ENCODE data around the gene DAB1.

The DAB1 gene

GRCh38 chr1:57450981-57451380 is 27.1 kb upstream of the DAB1 start:
- H3K4me3 ChIP-seq: no peak overlapping the region
- no peak overlapping the region for H3K27ac ChIP-seq

GRCh38 chr1:57447551-57447950 is 23.7 kb upstream of the DAB1 start:
- TF ChIP-seq Cebpa-rat (IDR thresholded peaks at IDR 0.05): no peak
- Histone ChIP-seq H3K9ac (no peak overlapping the region), H4K20me1 (no peaks in the 10 kb centered on the region)

More at GRCh38 chr1:57450981-57451380, 27.1 kb upstream of the DAB1 start:
- Histone ChIP-seq H3K36me3 (no peaks in the 10 kb centered on the region), H3K4me1 (no peaks in the 10 kb centered on the region), H3K9me3 (no peaks in the 10 kb centered on the region), H3K27me3 (no peaks in the 10 kb centered on the region), H3K4me2 (no peak overlapping the region), H3K9ac (no peak overlapping the region), H4K20me1 (no peaks in the 10 kb centered on the region)
- no peak for TF ChIP-seq Cebpa-rat (IDR thresholded peaks at IDR 0.05)

GRCh38 chr1:57443004-57443403 is 19.1 kb upstream of the DAB1 start:
- H3K9me3 ChIP-seq: no peaks in the 10 kb centered on the region
- no peaks in the 10 kb centered on the region for H3K4me1 ChIP-seq
- H3K4me3 ChIP-seq: no peak overlapping the region
- no peak overlapping the region for H3K4me2 ChIP-seq
- no peak overlapping the region for H3K27ac ChIP-seq
- no peaks in the 10 kb centered on the region for H3K36me3 ChIP-seq
- H3K9ac ChIP-seq: no peak overlapping the region
- H3K27me3 ChIP-seq: no peaks in the 10 kb centered on the region
- no peaks in the 10 kb centered on the region for H4K20me1 ChIP-seq
- no peak for TF ChIP-seq Cebpa-rat (IDR thresholded peaks at IDR 0.05)

More at GRCh38 chr1:57447551-57447950, 23.7 kb upstream of the DAB1 start:
- Histone ChIP-seq H3K9me3 (no peaks in the 10 kb centered on the region), H3K36me3 (no peaks in the 10 kb centered on the region), H3K27me3 (no peaks in the 10 kb centered on the region), H3K4me3 (no peak overlapping the region), H3K4me1 (no peaks in the 10 kb centered on the region), H3K4me2 (no peak overlapping the region), H3K27ac (no peak overlapping the region)

GRCh38 chr1:57440096-57440495 is 16.2 kb upstream of the DAB1 start:
- Histone ChIP-seq H3K9me3 (no peaks in the 10 kb centered on the region), H3K36me3 (no peaks in the 10 kb centered on the region), H3K27ac (no peak overlapping the region), H3K27me3 (no peaks in the 10 kb centered on the region), H3K4me3 (no peak overlapping the region), H3K4me2 (no peak overlapping the region), H4K20me1 (no peaks in the 10 kb centered on the region), H3K4me1 (no peaks in the 10 kb centered on the region), H3K9ac (no peak overlapping the region)
- TF ChIP-seq Cebpa-rat (IDR thresholded peaks at IDR 0.05): no peak

- Histone ChIP-seq H3K4me2 (no peak overlapping the region), H4K20me1 (no peaks in the 10 kb centered on the region), H3K27ac (no peak overlapping the region), H3K9me3 (no peaks in the 10 kb centered on the region), H3K27me3 (no peaks in the 10 kb centered on the region), H3K4me1 (no peaks in the 10 kb centered on the region), H3K9ac (no peak overlapping the region), H3K36me3 (no peaks in the 10 kb centered on the region), H3K4me3 (no peak overlapping the region)
- TF ChIP-seq Cebpa-rat (IDR thresholded peaks at IDR 0.05): no peak
Observed at GRCh38 chr1:57431400-57431799, 7.5 kb upstream of the DAB1 start.

- Histone ChIP-seq H3K4me2 (peak overlapping the region; percentile 94), H3K9ac (peak overlapping the region; percentile 34; the same call in 1 of the 2 replicates), H3K27me3 (peaks cover 64% of the 10 kb centered on the region), H3K4me3 (peak overlapping the region; percentile 77), H4K20me1 (no peaks in the 10 kb centered on the region), H3K9me3 (no peaks in the 10 kb centered on the region), H3K4me1 (peaks cover 6% of the 10 kb centered on the region; the same call in 1 of the 2 replicates), H3K27ac (peak overlapping the region; percentile 22; the same call in 1 of the 2 replicates), H3K36me3 (no peaks in the 10 kb centered on the region)
- TF ChIP-seq Cebpa-rat (IDR thresholded peaks at IDR 0.05): no peak
Observed at GRCh38 chr1:57424231-57425027, 569 bp upstream of the DAB1 start.

- H3K36me3 ChIP-seq: no peaks in the 10 kb centered on the region
- H3K9ac ChIP-seq: peak overlapping the region; percentile 73
- H3K4me1 ChIP-seq: peaks cover 6% of the 10 kb centered on the region; the same call in 1 of the 2 replicates
- no peak overlapping the region; the same call in 1 of the 2 replicates for H3K27ac ChIP-seq
- H3K4me3 ChIP-seq: peak overlapping the region; percentile 77
- no peak for TF ChIP-seq Cebpa-rat (IDR thresholded peaks at IDR 0.05)
- H3K9me3 ChIP-seq: no peaks in the 10 kb centered on the region
- H4K20me1 ChIP-seq: no peaks in the 10 kb centered on the region
- H3K27me3 ChIP-seq: peaks cover 64% of the 10 kb centered on the region
- peak overlapping the region; percentile 94 for H3K4me2 ChIP-seq
Observed at GRCh38 chr1:57423135-57423655, 665 bp downstream of the DAB1 start.

GRCh38 chr1:57422271-57423134 is 1.4 kb downstream of the DAB1 start:
- Histone ChIP-seq H4K20me1 (no peaks in the 10 kb centered on the region), H3K27ac (peak overlapping the region; percentile 44), H3K4me3 (peak overlapping the region; percentile 77), H3K36me3 (no peaks in the 10 kb centered on the region), H3K4me2 (peak overlapping the region; percentile 94), H3K9me3 (no peaks in the 10 kb centered on the region), H3K9ac (peak overlapping the region; percentile 73), H3K4me1 (peaks cover 6% of the 10 kb centered on the region; the same call in 1 of the 2 replicates), H3K27me3 (peaks cover 64% of the 10 kb centered on the region)
- no peak for TF ChIP-seq Cebpa-rat (IDR thresholded peaks at IDR 0.05)

GRCh38 chr1:57421806-57422205 is 2.1 kb downstream of the DAB1 start:
- Histone ChIP-seq H3K27me3 (peaks cover 64% of the 10 kb centered on the region), H3K4me3 (peak overlapping the region; percentile 77), H3K27ac (peak overlapping the region; percentile 44)

More at GRCh38 chr1:57421806-57422205, 2.1 kb downstream of the DAB1 start:
- Histone ChIP-seq H3K9me3 (no peaks in the 10 kb centered on the region), H3K4me2 (peak overlapping the region; percentile 94), H4K20me1 (no peaks in the 10 kb centered on the region), H3K9ac (peak overlapping the region; percentile 73), H3K4me1 (peaks cover 6% of the 10 kb centered on the region; the same call in 1 of the 2 replicates), H3K36me3 (no peaks in the 10 kb centered on the region)
- TF ChIP-seq Cebpa-rat (IDR thresholded peaks at IDR 0.05): no peak
